ENCODE results near the gene LILRB5.
"Not testable (repeated sequence)": the region's sequence is repeated elsewhere in the genome, so short reads cannot be mapped to it uniquely, and the experiment has no call there.

DNA sequence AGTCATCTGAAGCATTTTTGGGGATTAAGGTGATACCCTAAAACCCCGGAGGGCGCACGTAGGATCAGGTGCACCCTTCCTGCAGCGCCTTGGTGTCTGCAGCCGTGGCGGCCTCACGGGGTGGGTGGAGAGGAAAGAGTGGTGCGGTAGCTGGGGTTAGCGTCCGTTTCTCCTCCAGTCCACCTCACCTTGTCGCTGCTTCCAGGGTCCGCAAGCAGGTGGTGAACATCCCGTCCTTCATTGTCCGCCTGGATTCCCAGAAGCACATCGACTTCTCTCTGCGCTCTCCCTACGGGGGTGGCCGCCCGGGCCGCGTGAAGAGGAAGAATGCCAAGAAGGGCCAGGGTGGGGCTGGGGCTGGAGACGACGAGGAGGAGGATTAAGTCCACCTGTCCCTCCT, 49.9 kb downstream of the LILRB5 start:
- not testable (repeated sequence) for TF ChIP-seq CTCF (IDR thresholded peaks at IDR 0.05); EZH2 (IDR thresholded peaks at IDR 0.05; ENCODE audit: borderline replicate concordance, insufficient read depth, low read depth, low read length, poor library complexity, severe bottlenecking)

Measured in B cell (primary cell).